ENCODE measurements around the gene PDGFA.

PDGFA gene

DNA sequence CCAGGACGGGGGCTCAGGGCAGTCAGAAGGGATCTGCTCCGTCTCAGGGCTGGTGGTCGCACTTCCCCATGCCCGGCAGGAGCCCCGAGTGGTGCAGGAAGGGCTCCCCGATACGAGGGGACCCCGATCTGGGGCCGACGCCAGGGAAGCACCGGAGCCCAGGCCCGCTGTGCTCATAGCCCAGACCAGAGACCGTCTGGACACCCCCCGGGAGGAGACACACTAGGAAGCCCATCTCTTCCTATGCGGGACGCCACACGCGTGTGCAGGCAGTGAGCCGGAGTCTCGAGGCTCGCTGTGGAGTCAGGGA is 39.7 kb upstream of the PDGFA start:
- no peak overlapping the region for H3K27ac ChIP-seq
- TF ChIP-seq, protein P1, sequence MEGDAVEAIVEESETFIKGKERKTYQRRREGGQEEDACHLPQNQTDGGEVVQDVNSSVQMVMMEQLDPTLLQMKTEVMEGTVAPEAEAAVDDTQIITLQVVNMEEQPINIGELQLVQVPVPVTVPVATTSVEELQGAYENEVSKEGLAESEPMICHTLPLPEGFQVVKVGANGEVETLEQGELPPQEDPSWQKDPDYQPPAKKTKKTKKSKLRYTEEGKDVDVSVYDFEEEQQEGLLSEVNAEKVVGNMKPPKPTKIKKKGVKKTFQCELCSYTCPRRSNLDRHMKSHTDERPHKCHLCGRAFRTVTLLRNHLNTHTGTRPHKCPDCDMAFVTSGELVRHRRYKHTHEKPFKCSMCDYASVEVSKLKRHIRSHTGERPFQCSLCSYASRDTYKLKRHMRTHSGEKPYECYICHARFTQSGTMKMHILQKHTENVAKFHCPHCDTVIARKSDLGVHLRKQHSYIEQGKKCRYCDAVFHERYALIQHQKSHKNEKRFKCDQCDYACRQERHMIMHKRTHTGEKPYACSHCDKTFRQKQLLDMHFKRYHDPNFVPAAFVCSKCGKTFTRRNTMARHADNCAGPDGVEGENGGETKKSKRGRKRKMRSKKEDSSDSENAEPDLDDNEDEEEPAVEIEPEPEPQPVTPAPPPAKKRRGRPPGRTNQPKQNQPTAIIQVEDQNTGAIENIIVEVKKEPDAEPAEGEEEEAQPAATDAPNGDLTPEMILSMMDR (IDR thresholded peaks at IDR 0.05), result no peak
- H3K4me3 ChIP-seq (ENCODE audit: low read depth in 1 of 2, low read length in 1 of 2), result no peak overlapping the region
- H3K9me3 ChIP-seq, result no peaks in the 10 kb centered on the region
- H3K4me1 ChIP-seq (ENCODE audit: control insufficient read depth in 1 of 2, insufficient read depth in 1 of 2, low read depth in 1 of 2, low read length in 1 of 2), result no peaks in the 10 kb centered on the region
- H3K27me3 ChIP-seq, result no peaks in the 10 kb centered on the region
- no peaks in the 10 kb centered on the region for H3K36me3 ChIP-seq

DNA sequence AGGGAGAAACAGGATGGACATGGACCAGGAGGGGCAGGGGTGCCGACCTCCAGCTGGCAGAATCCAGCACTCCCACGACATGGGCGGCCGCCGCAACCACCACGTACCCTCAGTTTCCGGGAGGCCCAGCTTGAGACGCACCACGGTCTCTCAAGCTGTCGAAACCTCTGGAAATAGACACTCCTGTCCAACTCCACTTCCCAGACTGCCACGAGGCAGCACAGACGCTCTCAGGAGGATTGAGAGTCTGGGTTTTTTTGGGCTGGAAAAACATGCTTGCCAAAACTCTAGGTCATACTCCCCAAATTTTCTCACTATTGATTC is 37.9 kb upstream of the PDGFA start:
- Histone ChIP-seq H3K9me3 (no peaks in the 10 kb centered on the region), H3K27me3 (no peaks in the 10 kb centered on the region), H3K4me1 (ENCODE audit: control insufficient read depth in 1 of 2, insufficient read depth in 1 of 2, low read depth in 1 of 2, low read length in 1 of 2) (no peaks in the 10 kb centered on the region), H3K27ac (no peak overlapping the region), H3K4me3 (ENCODE audit: low read depth in 1 of 2, low read length in 1 of 2) (no peak overlapping the region), H3K36me3 (no peaks in the 10 kb centered on the region)
- TF ChIP-seq, protein P1 (IDR thresholded peaks at IDR 0.05), result no peak

DNA sequence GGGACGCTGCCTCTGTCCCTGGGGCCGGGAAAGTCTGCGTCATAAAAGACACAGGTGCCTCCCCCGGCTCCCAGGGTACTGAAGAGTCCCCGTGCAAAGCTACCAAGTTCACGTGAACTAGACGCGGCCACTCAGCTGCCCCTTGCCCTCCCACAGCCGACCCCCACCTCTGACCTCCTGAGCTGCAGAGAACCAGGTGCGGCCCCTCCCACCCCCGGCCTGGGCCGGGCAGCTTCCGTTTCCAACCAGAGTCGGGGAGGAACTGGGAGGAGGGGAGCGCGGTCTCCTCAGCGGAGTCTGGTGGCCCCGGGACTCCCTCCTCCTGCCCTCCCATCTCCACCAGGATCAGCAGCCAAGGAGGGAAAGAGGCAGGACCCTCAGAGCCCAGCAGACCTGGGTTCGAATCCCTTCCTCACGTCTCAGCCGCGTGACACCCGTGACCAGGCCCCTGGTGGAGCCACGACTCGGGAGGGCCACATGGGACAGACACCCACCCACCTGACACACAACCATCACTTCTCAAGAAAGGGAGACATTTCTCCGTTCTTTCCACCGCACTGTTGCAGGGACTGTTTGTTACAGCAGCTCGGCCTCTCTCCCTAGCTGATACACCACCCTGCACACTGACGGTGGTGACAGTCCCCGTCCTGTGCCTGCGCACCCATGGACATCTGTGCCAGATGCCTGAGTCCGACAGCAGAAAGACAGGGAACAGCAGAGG is 37.4 kb upstream of the PDGFA start:
- Histone ChIP-seq H3K4me3 (ENCODE audit: low read depth in 1 of 2, low read length in 1 of 2) (no peak overlapping the region), H3K4me1 (ENCODE audit: control insufficient read depth in 1 of 2, insufficient read depth in 1 of 2, low read depth in 1 of 2, low read length in 1 of 2) (no peaks in the 10 kb centered on the region), H3K27ac (no peak overlapping the region), H3K9me3 (no peaks in the 10 kb centered on the region), H3K36me3 (no peaks in the 10 kb centered on the region), H3K27me3 (no peaks in the 10 kb centered on the region)
- TF ChIP-seq, protein P1 (IDR thresholded peaks at IDR 0.05), result no peak

DNA sequence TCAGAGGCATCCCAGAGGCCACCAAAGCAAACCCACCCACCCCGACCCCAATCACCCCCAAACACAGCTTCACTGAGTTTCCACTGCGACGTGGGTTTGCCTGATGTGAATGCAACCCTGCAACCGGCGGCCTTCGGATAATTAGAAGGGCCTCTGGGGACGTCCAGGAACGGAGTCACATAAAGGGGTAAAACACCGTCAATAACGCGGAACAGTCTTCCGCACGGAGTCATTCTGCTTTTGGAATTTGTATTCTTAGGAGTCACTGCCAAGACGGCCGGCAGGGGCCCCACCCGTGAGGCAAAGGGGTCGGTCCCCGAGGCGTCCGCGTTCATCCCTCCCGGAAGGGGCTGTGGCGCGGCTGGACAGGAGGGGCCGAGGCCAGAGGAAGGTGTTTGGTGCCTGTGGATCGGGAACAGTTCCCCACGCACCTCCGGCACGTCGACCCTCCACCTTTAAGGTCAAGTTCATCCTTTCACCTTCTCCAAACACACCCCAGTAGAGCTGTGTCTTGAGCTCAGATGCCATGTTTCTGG is 36.7 kb upstream of the PDGFA start:
- H3K9me3 ChIP-seq, result no peaks in the 10 kb centered on the region
- no peak overlapping the region for H3K27ac ChIP-seq
- H3K4me3 ChIP-seq (ENCODE audit: low read depth in 1 of 2, low read length in 1 of 2), result no peak overlapping the region
- no peaks in the 10 kb centered on the region for H3K27me3 ChIP-seq
- TF ChIP-seq, protein P1 (IDR thresholded peaks at IDR 0.05), result no peak
- no peaks in the 10 kb centered on the region for H3K36me3 ChIP-seq
- no peaks in the 10 kb centered on the region for H3K4me1 ChIP-seq (ENCODE audit: control insufficient read depth in 1 of 2, insufficient read depth in 1 of 2, low read depth in 1 of 2, low read length in 1 of 2)

DNA sequence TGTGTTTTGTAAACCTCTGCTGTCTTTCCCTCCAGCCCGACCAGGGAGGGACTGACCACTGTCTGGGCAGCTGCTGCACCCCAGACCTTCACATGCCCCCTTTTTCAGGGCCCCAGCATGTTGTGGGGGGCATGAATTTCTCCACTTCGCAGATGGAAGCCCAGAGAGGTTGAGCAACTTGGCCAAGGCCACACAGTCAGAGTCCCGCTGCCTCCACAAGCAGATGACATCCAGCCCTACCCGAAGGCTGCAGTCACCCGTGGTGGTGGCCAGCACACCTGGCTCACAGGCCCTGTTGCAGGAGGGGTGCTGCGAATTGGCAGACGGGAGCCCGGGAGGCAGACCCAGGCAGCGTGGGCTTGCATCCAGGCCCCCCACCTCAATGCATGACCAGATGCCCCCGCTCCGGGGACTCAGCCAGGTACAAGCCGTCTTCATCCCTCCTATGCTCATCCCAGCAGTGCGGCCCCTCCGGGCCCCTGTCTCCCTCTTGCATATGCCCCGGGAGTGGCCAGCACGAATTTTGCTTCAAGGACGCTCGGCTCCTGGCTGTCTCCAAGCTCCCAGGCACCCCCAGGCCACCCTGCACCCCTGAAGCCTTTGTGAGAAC is 36.0 kb upstream of the PDGFA start:
- no peaks in the 10 kb centered on the region for H3K36me3 ChIP-seq
- no peaks in the 10 kb centered on the region for H3K27me3 ChIP-seq
- no peak overlapping the region for H3K4me3 ChIP-seq (ENCODE audit: low read depth in 1 of 2, low read length in 1 of 2)
- no peaks in the 10 kb centered on the region for H3K9me3 ChIP-seq
- H3K27ac ChIP-seq, result no peak overlapping the region
- TF ChIP-seq, protein P1 (IDR thresholded peaks at IDR 0.05), result no peak
- no peaks in the 10 kb centered on the region for H3K4me1 ChIP-seq (ENCODE audit: control insufficient read depth in 1 of 2, insufficient read depth in 1 of 2, low read depth in 1 of 2, low read length in 1 of 2)
